HFFc6 (cell line): Measurements from ENCODE around the gene XYLT2. TPM values are rescaled to one million over a fixed set of nuclear protein-coding genes. Genes with fewer than 3 reads are reported as not detected.

Source experiments
- DNase-seq: peaks from one replicate; pipeline ENCODE4 v3.0.0-alpha.2; 2018
- H3K27ac Mint-ChIP-seq: 2 replicates; pipeline ENCODE4 v1.8.0; 2020; ENCODE audit warnings: mild to moderate bottlenecking, mixed read lengths
- H3K27me3 Mint-ChIP-seq: 2 replicates; pipeline ENCODE4 v1.8.0; 2021; ENCODE audit warnings: mild to moderate bottlenecking, moderate library complexity, mixed read lengths; ENCODE audit not compliant: insufficient read depth
- H3K36me3 Mint-ChIP-seq: 2 replicates; pipeline ENCODE4 v1.8.0; 2021; ENCODE audit warnings: low read depth, mixed read lengths
- H3K4me1 Mint-ChIP-seq: 2 replicates; pipeline ENCODE4 v1.8.0; 2020; ENCODE audit warnings: low read depth, mixed read lengths
- H3K4me3 Mint-ChIP-seq: 2 replicates; pipeline ENCODE4 v1.8.0; 2020; ENCODE audit warnings: mild to moderate bottlenecking, moderate library complexity, mixed read lengths
- H3K9me3 Mint-ChIP-seq: 2 replicates; pipeline ENCODE4 v1.8.0; 2020; ENCODE audit warnings: mild to moderate bottlenecking, mixed read lengths
- CTCF ChIP-seq: fragments of 200-600 bp; sonication (generic); IDR thresholded peaks from 2 replicates; pipeline ENCODE4 v1.5.0; 2021; ENCODE audit warnings: antibody characterized with exemption, mild to moderate bottlenecking
- total RNA-seq, 6 experiments: library from RNA; stranded (reverse); fragmentation: NEBNext Ultra II Directional; extraction: Animal tissue kit (Norgen Biotek cat#: 25700); gene quantifications; 2 replicates in 1 of 6; 3 replicates in 5 of 6; pipeline ENCODE4 v1.2.3, GENCODE V29; 2021

Gene XYLT2
- total RNA-seq, 6 experiments from 2014 or later: 38.9 to 47.1 (median 43.2) TPM

DNA sequence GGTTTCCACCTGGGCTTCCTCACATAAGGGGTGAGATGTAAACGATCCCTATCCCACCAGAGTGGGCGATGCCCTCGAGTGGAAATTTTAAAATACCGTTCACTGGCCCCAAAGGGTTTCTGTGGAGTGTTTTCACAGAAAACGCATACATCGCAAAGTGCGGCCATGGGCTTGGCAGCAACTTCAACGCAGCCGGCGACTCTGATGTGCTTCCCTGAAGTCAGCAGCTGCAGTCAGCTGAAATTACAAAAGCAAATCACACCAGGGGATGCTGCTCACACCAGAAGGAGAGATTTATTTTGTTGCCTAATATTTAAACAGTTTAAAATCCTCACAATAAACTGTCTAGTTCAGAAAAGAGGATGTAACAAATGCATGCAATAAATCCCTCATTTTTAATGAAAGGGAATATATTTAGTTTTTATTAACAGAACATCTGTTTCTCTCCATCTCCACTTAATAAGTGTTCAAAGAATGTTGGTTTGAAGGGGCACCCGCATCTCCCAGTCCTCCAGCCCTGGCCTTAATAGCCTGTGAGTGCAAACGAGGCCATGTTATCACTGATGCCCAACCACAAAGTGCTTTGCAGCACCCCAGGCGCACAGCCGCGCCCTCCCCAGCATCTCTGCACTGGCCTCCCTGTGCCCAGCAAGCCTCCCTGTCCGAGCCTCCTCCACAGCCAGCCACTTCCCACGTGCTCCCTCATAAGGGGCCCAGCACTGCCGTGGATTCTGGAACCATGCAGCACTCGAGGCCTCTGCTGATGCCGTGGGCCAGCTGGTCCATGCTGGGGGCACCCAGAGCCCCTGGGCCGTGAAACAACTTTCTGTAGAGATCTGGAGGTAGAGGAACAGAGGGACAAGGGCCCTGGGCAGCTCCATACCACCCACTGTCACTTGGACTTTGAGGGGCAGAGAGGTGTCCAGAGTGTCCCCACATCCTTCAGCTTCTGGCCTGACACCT lies 17.3 kb upstream of the XYLT2 start:
- peaks cover 3% of the 10 kb centered on the region; the same call in 1 of the 2 replicates for H3K27me3 Mint-ChIP-seq
- H3K9me3 Mint-ChIP-seq: no peaks in the 10 kb centered on the region
- DNase-seq: no peak
- H3K27ac Mint-ChIP-seq: no peak overlapping the region
- no peak overlapping the region; the same call in 1 of the 2 replicates for H3K4me3 Mint-ChIP-seq
- no peak for TF ChIP-seq CTCF
- H3K4me1 Mint-ChIP-seq: peaks cover 20% of the 10 kb centered on the region
- no peaks in the 10 kb centered on the region for H3K36me3 Mint-ChIP-seq

- Mint-ChIP-seq H3K36me3 (no peaks in the 10 kb centered on the region), H3K4me3 (no peak overlapping the region), H3K4me1 (peaks cover 24% of the 10 kb centered on the region), H3K27ac (no peak overlapping the region), H3K9me3 (no peaks in the 10 kb centered on the region), H3K27me3 (peaks cover 4% of the 10 kb centered on the region)
- DNase-seq: no peak
- no peak for TF ChIP-seq CTCF
Observed at GRCh38 chr17:50329716-50330115, 16.2 kb upstream of the XYLT2 start.

GRCh38 chr17:50330151-50330775 lies 15.7 kb upstream of the XYLT2 start:
- Mint-ChIP-seq H3K9me3 (no peaks in the 10 kb centered on the region), H3K4me1 (peaks cover 24% of the 10 kb centered on the region), H3K36me3 (no peaks in the 10 kb centered on the region), H3K27ac (no peak overlapping the region), H3K27me3 (peaks cover 5% of the 10 kb centered on the region), H3K4me3 (no peak overlapping the region)
- no peak for TF ChIP-seq CTCF
- no peak for DNase-seq

DNA sequence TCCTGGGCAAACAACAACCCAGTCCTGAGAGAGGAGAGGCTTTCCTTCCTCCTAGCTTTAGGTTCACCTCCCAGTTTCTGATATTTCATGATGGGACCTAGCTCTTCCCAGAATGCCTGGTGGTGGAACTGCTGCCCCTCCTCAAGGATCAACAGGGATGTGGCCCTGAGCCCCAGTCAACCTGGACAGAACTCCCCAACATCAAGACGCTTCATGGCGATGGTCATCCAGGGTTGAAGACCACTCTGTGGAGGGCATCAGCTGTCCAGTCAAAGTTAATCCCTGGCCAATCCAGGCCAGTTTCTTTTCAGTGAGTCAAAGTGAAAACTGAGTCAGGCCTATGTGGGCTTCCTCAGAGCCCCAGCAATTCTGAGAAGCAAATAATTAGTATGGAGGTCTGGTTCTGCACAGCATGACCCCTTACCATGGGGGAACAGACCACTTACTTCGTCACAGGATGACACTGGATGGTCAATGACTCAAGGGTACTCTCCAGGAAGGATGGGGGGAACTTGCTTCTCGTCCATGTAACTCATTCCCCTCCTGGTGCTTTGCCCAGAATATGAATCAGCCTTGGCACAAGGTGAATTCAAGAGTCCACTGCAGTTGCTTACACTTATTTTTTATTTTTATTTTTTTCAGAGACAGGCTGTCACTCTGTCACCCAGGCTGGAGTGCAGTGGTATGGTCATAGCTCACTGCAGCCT lies 14.7 kb upstream of the XYLT2 start:
- peaks cover 5% of the 10 kb centered on the region for H3K27me3 Mint-ChIP-seq
- no peaks in the 10 kb centered on the region for H3K36me3 Mint-ChIP-seq
- TF ChIP-seq CTCF: no peak
- H3K4me3 Mint-ChIP-seq: no peak overlapping the region
- H3K9me3 Mint-ChIP-seq: no peaks in the 10 kb centered on the region
- peak; percentile 85 for DNase-seq
- H3K27ac Mint-ChIP-seq: peak overlapping the region; percentile 3; the same call in 1 of the 2 replicates
- peaks cover 24% of the 10 kb centered on the region for H3K4me1 Mint-ChIP-seq

- no peaks in the 10 kb centered on the region for H3K9me3 Mint-ChIP-seq
- peaks cover 24% of the 10 kb centered on the region for H3K4me1 Mint-ChIP-seq
- H3K27ac Mint-ChIP-seq: no peak overlapping the region
- H3K27me3 Mint-ChIP-seq: peaks cover 5% of the 10 kb centered on the region
- no peak for TF ChIP-seq CTCF
- DNase-seq: no peak
- H3K4me3 Mint-ChIP-seq: no peak overlapping the region
- H3K36me3 Mint-ChIP-seq: no peaks in the 10 kb centered on the region
Observed at GRCh38 chr17:50332196-50332595, 13.7 kb upstream of the XYLT2 start.
